ENCODE results near the gene CEMIP. TPM values are rescaled to one million over a fixed set of nuclear protein-coding genes. Genes with fewer than 3 reads are reported as not detected.

The CEMIP gene
- total and polyA plus RNA-seq, 2 of the 8 experiments (the other 6 are each of a cell fraction or from before 2014, with no cell fraction given) = 0.11 to 0.60 TPM

- H3K9ac ChIP-seq (replicated peaks in 1 of 4; ENCODE audit: extremely low read depth in 1 of 4, low read depth in 3 of 4, low read length in 3 of 4) = no peak overlapping the region
- H4K8ac ChIP-seq (ENCODE audit: extremely low read depth, insufficient read depth, low read length) = no peak overlapping the region
- no peak overlapping the region for H3K14ac ChIP-seq (ENCODE audit: insufficient read length)
- H2BK120ac ChIP-seq (replicated peaks; ENCODE audit: low read depth, low read length) = no peak overlapping the region
- H3K79me1 ChIP-seq (ENCODE audit: low read depth, low read length) = no peaks in the 10 kb centered on the region
- H3K27me3 ChIP-seq (replicated peaks in 1 of 4; ENCODE audit: control insufficient read depth in 3 of 4, extremely low read depth in 1 of 4, insufficient read depth in 3 of 4, low read length in 3 of 4) = no peaks in the 10 kb centered on the region
- no peak for FAIRE-seq
- no peak overlapping the region for H2BK15ac ChIP-seq (ENCODE audit: low read length)
- H2BK5ac ChIP-seq (ENCODE audit: low read depth, low read length) = no peak overlapping the region
- H4K5ac ChIP-seq (ENCODE audit: insufficient read length, low read depth, low read length) = no peak overlapping the region
- H3K4me2 ChIP-seq (ENCODE audit: insufficient read depth in 1 of 2, low read depth in 2 of 2, low read length in 2 of 2) = no peak overlapping the region
- POLR2A ChIA-PET (ENCODE audit: partially characterized antibody) = interaction anchor here (0.9 kb wide), 1 partner anchor 11 kb away, joined by 5 read pairs; no protein-coding TSS in a partner anchor
- no peak overlapping the region for H3K4ac ChIP-seq (replicated peaks; ENCODE audit: insufficient read length, low read depth, low read length)
- H2BK20ac ChIP-seq (ENCODE audit: low read length) = no peak overlapping the region
- H4K91ac ChIP-seq (replicated peaks; ENCODE audit: insufficient read length, low read length) = no peak overlapping the region
- H3K79me2 ChIP-seq (ENCODE audit: control insufficient read depth in 1 of 2, insufficient read depth in 2 of 2, low read length in 2 of 2) = no peaks in the 10 kb centered on the region
- no peak overlapping the region for H3K23ac ChIP-seq (ENCODE audit: insufficient read length)
- H3K4me3 ChIP-seq (ENCODE audit: extremely low read depth in 1 of 4, insufficient read depth in 2 of 4, low read depth in 3 of 4, low read length in 4 of 4) = no peak overlapping the region
- no peaks in the 10 kb centered on the region for H3K4me1 ChIP-seq (replicated peaks in 1 of 4; ENCODE audit: control insufficient read depth in 3 of 4, insufficient read depth in 4 of 4, low read length in 3 of 4)
- H3K18ac ChIP-seq (ENCODE audit: extremely low read depth, low read length) = no peak overlapping the region
- no peak for TF ChIP-seq MAFK (IDR thresholded peaks at IDR 0.05; ENCODE audit: low read depth, low read length)
- H2AK5ac ChIP-seq (ENCODE audit: low read depth, low read length) = no peak overlapping the region
- no peak overlapping the region for H3K27ac ChIP-seq (ENCODE audit: low read depth, low read length)
- 0 out of 8 replicates have a peak, but pooled peaks cover 0 to 3% (median 0%) of the 10 kb centered on the region in 4 experiments for H3K36me3 ChIP-seq (ENCODE audit: control insufficient read depth in 2 of 4, insufficient read depth in 4 of 4, low read length in 3 of 4)
- H3K9me3 ChIP-seq (ENCODE audit: insufficient read depth in 2 of 2, low read depth in 1 of 2, low read length in 1 of 2) = peaks cover 0 to 5% of the 10 kb centered on the region in 2 experiments; a peak in 1 of 4 replicates
- no peak overlapping the region for H2BK12ac ChIP-seq (ENCODE audit: low read depth, low read length)
- 82% methylated on average over 1 of the region's 1 CpG; no CpG with 5 or more reads in 1 of the 2 experiments for WGBS, 2 experiments (ENCODE audit: extremely low coverage in 1 of 2, insufficient coverage in 1 of 2, insufficient read length in 1 of 2, insufficient replicate concordance in 2 of 2, low coverage in 1 of 2, low lambda C conversion rate in 2 of 2, missing lambda C conversion rate in 1 of 2)
- H4K20me1 ChIP-seq (replicated peaks in 1 of 2; ENCODE audit: control insufficient read depth in 1 of 2, insufficient read depth in 2 of 2, low read length in 2 of 2) = no peaks in the 10 kb centered on the region
- H3K23me2 ChIP-seq (ENCODE audit: low read depth, low read length) = no peaks in the 10 kb centered on the region
- no peak overlapping the region for H3K56ac ChIP-seq (replicated peaks; ENCODE audit: insufficient read length, low read depth, low read length)
- no peak overlapping the region for H2AFZ ChIP-seq (ENCODE audit: low read length)
- CTCF ChIA-PET (ENCODE audit: partially characterized antibody) = interaction anchor here (0.5 to 1.5 kb wide), 5 partner anchors 9 to 438 kb away, joined by 3 to 4 read pairs (median 3); partner anchors contain the start of gene CEMIP
- no peak for DNase-seq (ENCODE audit: low read depth in 1 of 2, low spot score in 2 of 2)
Measured at GRCh38 chr15:80893777-80894176, 114.6 kb downstream of the CEMIP start.
